ENCODE measurements around the gene KCTD3. TPM values are rescaled to one million over a fixed set of nuclear protein-coding genes. Genes with fewer than 3 reads are reported as not detected.

Gene KCTD3
- total RNA-seq, 1 experiment from 2014 or later = 39.3 TPM

DNA sequence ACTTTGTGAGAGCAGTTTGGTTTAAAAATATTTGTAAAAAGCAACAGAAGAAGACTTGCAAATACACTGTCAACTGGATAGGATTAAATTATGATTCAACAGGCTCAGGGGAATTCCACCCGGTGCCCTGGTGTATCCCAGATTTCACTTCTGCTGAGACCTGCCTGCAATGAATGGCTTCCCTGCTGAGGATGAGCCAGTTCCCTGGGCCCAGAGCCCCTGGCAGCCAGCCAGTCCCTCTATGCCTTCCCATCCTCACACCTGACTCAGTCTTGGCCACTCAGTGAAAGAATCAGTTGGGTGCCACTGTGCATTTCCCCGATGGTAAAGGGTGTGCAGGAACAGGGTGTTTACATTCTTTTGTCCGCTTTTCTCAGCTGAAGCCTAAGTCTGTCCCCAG lies 64.4 kb downstream of the KCTD3 start:
- Mint-ChIP-seq H3K27ac (no peak overlapping the region), H3K36me3 (ENCODE audit: insufficient read depth in 1 of 3, low read depth in 3 of 3) (no peaks in the 10 kb centered on the region), H3K9me3 (no peaks in the 10 kb centered on the region; a peak in 1 of 5 replicates), H3K27me3 (ENCODE audit: low read depth) (no peaks in the 10 kb centered on the region), H3K4me1 (peaks cover 11 to 19% of the 10 kb centered on the region in 2 experiments), H3K4me3 (no peak overlapping the region)
- no peak overlapping the region for H3K14ac ChIP-seq (ENCODE audit: insufficient read depth, low read length)
- H3K27me3 ChIP-seq (ENCODE audit: insufficient read depth, low read length) = no peaks in the 10 kb centered on the region
- no peak overlapping the region for H2AK5ac ChIP-seq (ENCODE audit: insufficient read length, low read length)
- no peaks in the 10 kb centered on the region; the same call in 1 of the 2 replicates for H3K4me1 ChIP-seq (ENCODE audit: insufficient read depth, low read length)
- H3K9me3 ChIP-seq (ENCODE audit: control insufficient read depth, low read depth, low read length) = no peaks in the 10 kb centered on the region
- no peak overlapping the region for H3K23ac ChIP-seq (ENCODE audit: insufficient read length, low read depth, low read length)
- no peak overlapping the region for H3K18ac ChIP-seq (ENCODE audit: insufficient read length, low read depth, low read length)
- H3K79me2 ChIP-seq (ENCODE audit: insufficient read depth, low read length) = no peaks in the 10 kb centered on the region
- DNase-seq = no peak
- WGBS (ENCODE audit: extremely low coverage, insufficient read length, low lambda C conversion rate) = no CpG with 5 or more reads among the region's 3 CpGs
- no peak overlapping the region for H2BK12ac ChIP-seq (ENCODE audit: insufficient read length, low read depth, low read length)
- H4K20me1 ChIP-seq (ENCODE audit: control insufficient read depth, insufficient read depth, insufficient read length) = no peaks in the 10 kb centered on the region
- no peak overlapping the region for H3K9ac ChIP-seq (ENCODE audit: extremely low read depth, insufficient read length, low read length)
- no peak overlapping the region for H3K27ac ChIP-seq (ENCODE audit: insufficient read length, low read depth, low read length)
- no peak overlapping the region for H4K8ac ChIP-seq (replicated peaks; ENCODE audit: insufficient read length, low read depth, low read length)
- H4K5ac ChIP-seq (ENCODE audit: insufficient read length, low read depth, low read length) = no peak overlapping the region
- no peak overlapping the region for H2BK15ac ChIP-seq (ENCODE audit: low read depth, low read length)
- no peak overlapping the region for H3T11ph ChIP-seq (ENCODE audit: low read length)
- H2BK5ac ChIP-seq (ENCODE audit: insufficient read length, low read length) = no peak overlapping the region
- no peak overlapping the region for H4K91ac ChIP-seq (ENCODE audit: insufficient read length, low read depth, low read length)
- H3K79me1 ChIP-seq (ENCODE audit: insufficient read depth, low read depth, low read length, poor library complexity, severe bottlenecking) = no peaks in the 10 kb centered on the region
- no peak overlapping the region for H2BK120ac ChIP-seq (ENCODE audit: low read depth, low read length, poor library complexity, severe bottlenecking)
- no peak overlapping the region for H2AFZ ChIP-seq (ENCODE audit: low read length)
- no peak overlapping the region for H3K56ac ChIP-seq (ENCODE audit: insufficient read length, low read depth, low read length)
- no peak overlapping the region for H2BK20ac ChIP-seq (ENCODE audit: low read depth, low read length, poor library complexity, severe bottlenecking)
- no peaks in the 10 kb centered on the region for H3K23me2 ChIP-seq (ENCODE audit: insufficient read length, low read depth, low read length, poor library complexity, severe bottlenecking)
- TF ChIP-seq, protein P1, sequence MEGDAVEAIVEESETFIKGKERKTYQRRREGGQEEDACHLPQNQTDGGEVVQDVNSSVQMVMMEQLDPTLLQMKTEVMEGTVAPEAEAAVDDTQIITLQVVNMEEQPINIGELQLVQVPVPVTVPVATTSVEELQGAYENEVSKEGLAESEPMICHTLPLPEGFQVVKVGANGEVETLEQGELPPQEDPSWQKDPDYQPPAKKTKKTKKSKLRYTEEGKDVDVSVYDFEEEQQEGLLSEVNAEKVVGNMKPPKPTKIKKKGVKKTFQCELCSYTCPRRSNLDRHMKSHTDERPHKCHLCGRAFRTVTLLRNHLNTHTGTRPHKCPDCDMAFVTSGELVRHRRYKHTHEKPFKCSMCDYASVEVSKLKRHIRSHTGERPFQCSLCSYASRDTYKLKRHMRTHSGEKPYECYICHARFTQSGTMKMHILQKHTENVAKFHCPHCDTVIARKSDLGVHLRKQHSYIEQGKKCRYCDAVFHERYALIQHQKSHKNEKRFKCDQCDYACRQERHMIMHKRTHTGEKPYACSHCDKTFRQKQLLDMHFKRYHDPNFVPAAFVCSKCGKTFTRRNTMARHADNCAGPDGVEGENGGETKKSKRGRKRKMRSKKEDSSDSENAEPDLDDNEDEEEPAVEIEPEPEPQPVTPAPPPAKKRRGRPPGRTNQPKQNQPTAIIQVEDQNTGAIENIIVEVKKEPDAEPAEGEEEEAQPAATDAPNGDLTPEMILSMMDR (conservative IDR thresholded peaks at IDR 0.05) = no peak
- no peak overlapping the region for H3K4ac ChIP-seq (ENCODE audit: low read depth, low read length)
- no peak overlapping the region for H3K4me2 ChIP-seq (ENCODE audit: insufficient read depth, insufficient read length, low read length)

Measured in H9 (cell line).